Lower lobe of right lung (tissue), 2 donors: ENCODE measurements around the gene NAPSA. TPM values are rescaled to one million over a fixed set of nuclear protein-coding genes. Genes with fewer than 3 reads are reported as not detected.

Experiments
- ATAC-seq, 2 donors: fragments of 200-7000 bp; cut with Tn5 transposase; one replicate each; pipeline ENCODE4 v1.9.1; 2020 to 2022; ENCODE audit warnings: mild to moderate bottlenecking in 2 of 2, moderate library complexity in 2 of 2
- DNase-seq: peaks from one replicate; pipeline ENCODE4 v3.0.0-alpha.2; 2020
- H3K27ac ChIP-seq: fragments of 200-600 bp; one replicate; pipeline ENCODE4 v1.8.0; 2022
- H3K27me3 ChIP-seq: fragments of 200-600 bp; one replicate; pipeline ENCODE4 v1.8.0; 2022; ENCODE audit warnings: low read depth
- H3K36me3 ChIP-seq: fragments of 200-600 bp; one replicate; pipeline ENCODE4 v1.8.0; 2022; ENCODE audit warnings: mild to moderate bottlenecking
- H3K4me1 ChIP-seq: fragments of 200-600 bp; one replicate; pipeline ENCODE4 v1.8.0; 2022
- H3K4me3 ChIP-seq: fragments of 200-600 bp; one replicate; pipeline ENCODE4 v1.8.0; 2022; ENCODE audit warnings: mild to moderate bottlenecking
- H3K9me3 ChIP-seq: fragments of 200-600 bp; one replicate; pipeline ENCODE4 v1.8.0; 2022
- CTCF ChIP-seq: fragments of 200-600 bp; IDR thresholded peaks from one replicate; pipeline ENCODE4 v1.8.0; 2022; ENCODE audit warnings: antibody characterized with exemption, mild to moderate bottlenecking
- intact Hi-C: fragments of 100-400 bp; cut with DNase I; formaldehyde crosslinking; loops from one replicate; pipeline ENCODE4 v1.11.0; 2022
- total RNA-seq: library from RNA; stranded (reverse); fragmentation: NEBNext Ultra II Directional; extraction: Animal tissue kit (Norgen Biotek cat#: 25700); gene quantifications from one replicate; pipeline ENCODE4 v1.2.1, GENCODE V29; 2021
- donor health status: DM: no; HTN: yes; CAD: no; lungs with severe emphysema.

Gene NAPSA
- total RNA-seq, 1 donor from 2014 or later, result 1,633 TPM

GRCh38 chr19:50320596-50320995 is 44.8 kb downstream of the NAPSA start:
- H3K27ac ChIP-seq, result no peak overlapping the region
- no peaks in the 10 kb centered on the region for H3K9me3 ChIP-seq
- ATAC-seq (no peak), DNase-seq (no peak)
- no peaks in the 10 kb centered on the region for H3K36me3 ChIP-seq
- no peak overlapping the region for H3K4me3 ChIP-seq
- intact Hi-C loops, result no loop called here
- no peak for TF ChIP-seq CTCF
- H3K4me1 ChIP-seq, result peaks cover under 1% of the 10 kb centered on the region
- H3K27me3 ChIP-seq, result no peaks in the 10 kb centered on the region

GRCh38 chr19:50320051-50320450 is 45.4 kb downstream of the NAPSA start:
- Histone ChIP-seq H3K4me3 (no peak overlapping the region), H3K27ac (no peak overlapping the region), H3K27me3 (peaks cover 3% of the 10 kb centered on the region), H3K36me3 (no peaks in the 10 kb centered on the region), H3K9me3 (no peaks in the 10 kb centered on the region), H3K4me1 (no peaks in the 10 kb centered on the region)
- ATAC-seq (no peak), DNase-seq (no peak)
- no peak for TF ChIP-seq CTCF
- intact Hi-C loops, result no loop called here

GRCh38 chr19:50319156-50319555 is 46.3 kb downstream of the NAPSA start:
- no peaks in the 10 kb centered on the region for H3K4me1 ChIP-seq
- intact Hi-C loops, result no loop called here
- no peak overlapping the region for H3K27ac ChIP-seq
- no peak for ATAC-seq
- no peak overlapping the region for H3K4me3 ChIP-seq
- H3K9me3 ChIP-seq, result no peaks in the 10 kb centered on the region
- peaks cover 12% of the 10 kb centered on the region for H3K27me3 ChIP-seq
- no peaks in the 10 kb centered on the region for H3K36me3 ChIP-seq
- DNase-seq, result no peak
- TF ChIP-seq CTCF, result no peak

- H3K4me3 ChIP-seq, result no peak overlapping the region
- ATAC-seq, result no peak
- no peak for TF ChIP-seq CTCF
- intact Hi-C loops, result no loop called here
- H3K36me3 ChIP-seq, result no peaks in the 10 kb centered on the region
- H3K27me3 ChIP-seq, result peaks cover 20% of the 10 kb centered on the region
- no peaks in the 10 kb centered on the region for H3K4me1 ChIP-seq
- H3K9me3 ChIP-seq, result no peaks in the 10 kb centered on the region
- DNase-seq, result no peak
- no peak overlapping the region for H3K27ac ChIP-seq
Measured at GRCh38 chr19:50318438-50318837, 47.0 kb downstream of the NAPSA start.

- Histone ChIP-seq H3K9me3 (no peaks in the 10 kb centered on the region), H3K36me3 (no peaks in the 10 kb centered on the region), H3K27ac (no peak overlapping the region), H3K4me3 (no peak overlapping the region), H3K4me1 (no peaks in the 10 kb centered on the region), H3K27me3 (peaks cover 32% of the 10 kb centered on the region)
- no peak for ATAC-seq
- no peak for TF ChIP-seq CTCF
- no peak for DNase-seq
- intact Hi-C loops, result no loop called here
Measured at GRCh38 chr19:50317115-50317514, 48.3 kb downstream of the NAPSA start.
